HUES6 (cell line): ENCODE measurements around the gene SCN3B.

Experiments
- H3K27ac ChIP-seq: 2 replicates; pipeline ENCODE4 v1.7.0; 2013; ENCODE audit warnings: low read depth, mild to moderate bottlenecking, low read length, inconsistent platforms
- H3K27me3 ChIP-seq: 2 replicates; pipeline ENCODE4 v1.6.1; 2013; ENCODE audit warnings: low read length; ENCODE audit not compliant: control insufficient read depth, insufficient read depth
- H3K36me3 ChIP-seq: 2 replicates; pipeline ENCODE4 v1.6.1; 2013; ENCODE audit warnings: low read length; ENCODE audit not compliant: control insufficient read depth, insufficient read depth
- H3K4me1 ChIP-seq: 2 replicates; pipeline ENCODE4 v1.6.1; 2013; ENCODE audit warnings: low read length; ENCODE audit not compliant: control insufficient read depth, insufficient read depth
- H3K4me3 ChIP-seq: 2 replicates; pipeline ENCODE4 v1.5.1; 2013; ENCODE audit warnings: low read depth, low read length
- H3K9ac ChIP-seq: one replicate; pipeline ENCODE4 v1.6.1; 2013; ENCODE audit warnings: mild to moderate bottlenecking, low read length
- H3K9me3 ChIP-seq: 2 replicates; pipeline ENCODE4 v1.6.1; 2013; ENCODE audit warnings: low read depth, low read length; ENCODE audit not compliant: control insufficient read depth, insufficient read depth

SCN3B gene

DNA sequence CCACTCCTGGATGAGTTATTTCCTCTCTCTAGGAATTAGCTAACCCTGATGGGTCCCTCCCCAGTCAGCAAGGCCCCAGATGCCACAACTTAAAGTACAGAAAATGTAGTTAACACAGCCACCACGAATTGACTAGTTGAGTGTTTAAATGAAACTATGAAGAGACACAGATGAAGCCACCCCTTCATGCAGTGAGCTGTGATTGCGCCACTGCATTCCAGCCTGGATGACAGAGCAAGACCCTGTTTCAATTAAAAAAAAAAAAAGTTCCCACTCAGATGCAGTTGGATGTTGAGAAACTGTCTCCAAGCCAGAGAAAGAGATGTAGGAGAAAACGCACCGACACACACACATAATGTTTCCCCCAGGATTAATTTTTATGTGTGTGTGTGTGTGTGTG is 53.3 kb downstream of the SCN3B start:
- H3K27ac ChIP-seq: no peak overlapping the region
- H3K9ac ChIP-seq: no peak overlapping the region
- peaks cover 19% of the 10 kb centered on the region for H3K36me3 ChIP-seq
- H3K9me3 ChIP-seq: no peaks in the 10 kb centered on the region
- H3K4me3 ChIP-seq: no peak overlapping the region
- H3K4me1 ChIP-seq: no peaks in the 10 kb centered on the region
- H3K27me3 ChIP-seq: no peaks in the 10 kb centered on the region

DNA sequence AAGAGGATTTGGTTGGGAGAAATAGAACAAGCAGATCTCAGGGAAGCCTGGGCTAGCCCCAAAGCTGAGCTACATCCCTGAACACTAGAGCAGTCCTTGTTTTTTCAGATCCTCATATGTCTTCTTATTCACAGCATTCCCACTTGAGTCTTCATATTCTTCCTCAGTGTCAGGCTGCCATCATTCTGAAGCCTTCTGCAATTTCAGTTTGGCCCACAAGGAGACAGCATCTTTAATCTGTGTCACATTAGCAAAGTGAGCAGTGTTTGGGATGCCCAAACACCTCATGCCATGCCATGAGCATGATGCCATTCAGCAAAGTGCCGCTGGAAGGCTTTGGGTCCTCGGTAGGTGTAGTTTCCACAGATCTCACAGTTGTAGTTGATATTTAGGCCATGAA is 56.6 kb downstream of the SCN3B start:
- no peaks in the 10 kb centered on the region for H3K27me3 ChIP-seq
- no peaks in the 10 kb centered on the region for H3K9me3 ChIP-seq
- H3K9ac ChIP-seq: no peak overlapping the region
- peaks cover 12% of the 10 kb centered on the region; the same call in 1 of the 2 replicates for H3K36me3 ChIP-seq
- H3K27ac ChIP-seq: no peak overlapping the region
- H3K4me3 ChIP-seq: no peak overlapping the region
- peaks cover 6% of the 10 kb centered on the region; the same call in 1 of the 2 replicates for H3K4me1 ChIP-seq

GRCh38 chr11:123594921-123595320 is 59.5 kb downstream of the SCN3B start:
- H3K4me3 ChIP-seq: no peak overlapping the region
- peaks cover 6% of the 10 kb centered on the region; the same call in 1 of the 2 replicates for H3K4me1 ChIP-seq
- no peaks in the 10 kb centered on the region for H3K9me3 ChIP-seq
- H3K36me3 ChIP-seq: peaks cover 16% of the 10 kb centered on the region; the same call in 1 of the 2 replicates
- no peaks in the 10 kb centered on the region for H3K27me3 ChIP-seq
- no peak overlapping the region for H3K9ac ChIP-seq
- H3K27ac ChIP-seq: no peak overlapping the region

- Histone ChIP-seq H3K27me3 (no peaks in the 10 kb centered on the region), H3K36me3 (peaks cover 16% of the 10 kb centered on the region; the same call in 1 of the 2 replicates), H3K9me3 (no peaks in the 10 kb centered on the region), H3K4me3 (no peak overlapping the region), H3K27ac (no peak overlapping the region), H3K4me1 (peaks cover 6% of the 10 kb centered on the region; the same call in 1 of the 2 replicates), H3K9ac (no peak overlapping the region)
Measured at GRCh38 chr11:123594188-123594901, 60.1 kb downstream of the SCN3B start.

DNA sequence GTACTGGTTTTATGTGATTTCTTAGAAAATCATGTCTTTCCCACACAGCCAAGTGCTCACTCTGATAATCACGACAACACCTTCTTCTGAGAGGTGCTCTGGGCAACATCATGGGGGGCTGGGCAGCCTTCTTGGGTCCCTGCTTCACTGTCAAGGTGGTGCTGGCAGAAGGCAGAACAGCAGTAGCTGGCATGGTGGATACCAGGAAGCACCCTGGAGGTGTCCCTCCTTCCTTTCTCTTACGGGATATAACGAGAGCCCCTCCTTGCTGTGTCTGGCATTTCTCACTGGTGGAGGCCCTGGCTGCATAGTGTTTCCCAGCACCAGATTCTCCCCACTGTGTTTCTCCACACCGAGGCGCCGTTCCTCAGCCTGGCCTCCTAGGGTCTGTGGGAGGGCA is 60.9 kb downstream of the SCN3B start:
- Histone ChIP-seq H3K4me3 (no peak overlapping the region), H3K36me3 (peaks cover 13% of the 10 kb centered on the region; the same call in 1 of the 2 replicates), H3K9me3 (no peaks in the 10 kb centered on the region), H3K4me1 (peaks cover 6% of the 10 kb centered on the region; the same call in 1 of the 2 replicates), H3K9ac (no peak overlapping the region), H3K27me3 (no peaks in the 10 kb centered on the region), H3K27ac (no peak overlapping the region)

- Histone ChIP-seq H3K4me1 (peaks cover 19% of the 10 kb centered on the region; the same call in 1 of the 2 replicates), H3K27me3 (no peaks in the 10 kb centered on the region), H3K9ac (no peak overlapping the region), H3K4me3 (no peak overlapping the region), H3K27ac (no peak overlapping the region), H3K9me3 (no peaks in the 10 kb centered on the region), H3K36me3 (peaks cover 11% of the 10 kb centered on the region; the same call in 1 of the 2 replicates)
Measured at GRCh38 chr11:123590296-123590912, 64.0 kb downstream of the SCN3B start.

GRCh38 chr11:123588864-123589262 is 65.6 kb downstream of the SCN3B start:
- Histone ChIP-seq H3K9ac (no peak overlapping the region), H3K36me3 (0 out of 2 replicates have a peak, but pooled peaks cover 5% of the 10 kb centered on the region), H3K4me3 (no peak overlapping the region), H3K4me1 (peaks cover 22% of the 10 kb centered on the region), H3K27me3 (no peaks in the 10 kb centered on the region), H3K9me3 (no peaks in the 10 kb centered on the region), H3K27ac (no peak overlapping the region)

DNA sequence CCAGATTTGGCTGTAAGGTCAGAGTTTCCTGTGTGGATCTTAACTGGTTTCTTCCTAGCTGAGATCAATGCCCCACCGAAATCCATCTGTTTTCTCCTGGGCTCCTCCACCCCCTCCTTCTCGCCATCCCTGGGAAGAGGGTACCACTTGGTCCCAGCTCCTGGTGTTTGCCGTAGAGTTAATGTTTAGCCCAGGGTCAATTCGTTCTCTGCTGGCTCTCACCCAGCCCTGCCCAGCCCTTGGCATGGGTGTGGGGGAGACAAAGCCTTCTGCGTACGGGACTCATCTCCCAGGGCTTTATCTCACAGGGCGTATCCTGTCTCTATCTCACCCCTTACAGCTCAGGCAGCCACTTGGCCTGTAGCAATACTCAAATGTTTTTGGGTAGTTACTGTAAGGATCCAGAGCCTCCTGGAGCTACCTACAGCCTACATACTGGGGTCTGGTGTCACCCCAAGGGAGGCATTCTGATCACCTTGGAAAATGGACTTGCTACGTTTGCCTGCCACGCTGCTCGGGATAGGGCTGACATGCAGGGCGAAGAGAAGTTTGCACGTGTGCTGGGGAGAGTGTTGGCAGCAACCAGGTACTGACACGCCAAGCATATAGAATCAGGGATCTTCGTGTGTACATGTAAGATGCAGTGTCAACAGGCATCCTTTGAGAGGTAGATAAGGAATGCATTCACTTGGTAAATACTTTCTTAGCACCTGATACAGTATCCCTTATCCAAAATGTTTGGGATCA is 66.1 kb downstream of the SCN3B start:
- Histone ChIP-seq H3K9me3 (no peaks in the 10 kb centered on the region), H3K9ac (no peak overlapping the region), H3K27ac (no peak overlapping the region), H3K27me3 (no peaks in the 10 kb centered on the region), H3K36me3 (0 out of 2 replicates have a peak, but pooled peaks cover 5% of the 10 kb centered on the region), H3K4me1 (peaks cover 21% of the 10 kb centered on the region), H3K4me3 (no peak overlapping the region)

- Histone ChIP-seq H3K9me3 (no peaks in the 10 kb centered on the region; the same call in 1 of the 2 replicates), H3K4me1 (peaks cover 21% of the 10 kb centered on the region), H3K4me3 (no peak overlapping the region), H3K36me3 (0 out of 2 replicates have a peak, but pooled peaks cover 5% of the 10 kb centered on the region), H3K9ac (no peak overlapping the region), H3K27me3 (no peaks in the 10 kb centered on the region), H3K27ac (no peak overlapping the region)
Measured at GRCh38 chr11:123587559-123587958, 66.9 kb downstream of the SCN3B start.

GRCh38 chr11:123587044-123587443 is 67.4 kb downstream of the SCN3B start:
- H3K9me3 ChIP-seq: no peaks in the 10 kb centered on the region; the same call in 1 of the 2 replicates
- H3K27ac ChIP-seq: no peak overlapping the region
- 0 out of 2 replicates have a peak, but pooled peaks cover 5% of the 10 kb centered on the region for H3K36me3 ChIP-seq
- no peak overlapping the region for H3K9ac ChIP-seq
- H3K27me3 ChIP-seq: no peaks in the 10 kb centered on the region
- peaks cover 21% of the 10 kb centered on the region for H3K4me1 ChIP-seq
- no peak overlapping the region for H3K4me3 ChIP-seq
